ENCODE measurements around the gene MXD4.
"Not testable (repeated sequence)": the region's sequence is repeated elsewhere in the genome, so short reads cannot be mapped to it uniquely, and the experiment has no call there.

Gene MXD4

GRCh38 chr4:2291705-2292645, 30.1 kb upstream of the MXD4 start:
- DNase-seq, result no peak

- no peak for DNase-seq
Measured at GRCh38 chr4:2290974-2291704, 29.2 kb upstream of the MXD4 start.

GRCh38 chr4:2290488-2290887, 28.6 kb upstream of the MXD4 start:
- no peak for DNase-seq

GRCh38 chr4:2289955-2290333, 28.0 kb upstream of the MXD4 start:
- DNase-seq, result no peak

GRCh38 chr4:2289311-2289954, 27.5 kb upstream of the MXD4 start:
- DNase-seq, result no peak

GRCh38 chr4:2288051-2288541, 26.2 kb upstream of the MXD4 start:
- DNase-seq, result no peak

GRCh38 chr4:2287594-2287915, 25.6 kb upstream of the MXD4 start:
- DNase-seq, result no peak

- no peak for DNase-seq
Measured at GRCh38 chr4:2286904-2287593, 25.1 kb upstream of the MXD4 start.

GRCh38 chr4:2285613-2286381, 23.9 kb upstream of the MXD4 start:
- no peak for DNase-seq

- DNase-seq, result no peak
Measured at GRCh38 chr4:2284934-2285612, 23.2 kb upstream of the MXD4 start.

GRCh38 chr4:2284161-2284933, 22.4 kb upstream of the MXD4 start:
- DNase-seq, result no peak

- no peak for DNase-seq
Measured at GRCh38 chr4:2283199-2283711, 21.3 kb upstream of the MXD4 start.

- no peak for DNase-seq
Measured at GRCh38 chr4:2281575-2282343, 19.9 kb upstream of the MXD4 start.

GRCh38 chr4:2280531-2281300, 18.8 kb upstream of the MXD4 start:
- DNase-seq, result no peak

GRCh38 chr4:2277956-2278355, 16.0 kb upstream of the MXD4 start:
- no peak for DNase-seq

GRCh38 chr4:2276581-2277325, 14.8 kb upstream of the MXD4 start:
- DNase-seq, result no peak

GRCh38 chr4:2275546-2276251, 13.8 kb upstream of the MXD4 start:
- no peak for DNase-seq

GRCh38 chr4:2275044-2275397, 13.1 kb upstream of the MXD4 start:
- DNase-seq, result not testable (repeated sequence)
